HepG2 (cell line): ENCODE data around the gene PCSK6. TPM values are rescaled to one million over a fixed set of nuclear protein-coding genes. Genes with fewer than 3 reads are reported as not detected.

Experiments used
- ASH2L ChIP-seq: fragments of 300-600, 200-600 bp; sonication (generic); IDR thresholded peaks from 2 replicates; pipeline ENCODE4 v1.7.0; 2017; ENCODE audit warnings: low read depth, mild to moderate bottlenecking, moderate library complexity, mixed read lengths, low read length; ENCODE audit not compliant: insufficient read length
- ATM ChIP-seq: fragments of 450-650 bp; IDR thresholded peaks from 2 replicates; pipeline ENCODE4 v1.7.1; 2017; ENCODE audit warnings: mild to moderate bottlenecking, borderline replicate concordance
- BRD4 ChIP-seq: sonication (generic); formaldehyde crosslinking; IDR thresholded peaks from 2 replicates; pipeline ENCODE4 v1.4.0; 2020; ENCODE audit warnings: missing genetic modification reagents
- EEA1 ChIP-seq: sonication (generic); formaldehyde crosslinking; IDR thresholded peaks from 2 replicates; pipeline ENCODE4 v1.5.1; 2020; ENCODE audit warnings: mild to moderate bottlenecking, missing genetic modification reagents, borderline replicate concordance
- GFI1 ChIP-seq: sonication (generic); formaldehyde crosslinking; IDR thresholded peaks from 2 replicates; pipeline ENCODE4 v1.5.0; 2020; ENCODE audit warnings: missing genetic modification reagents, mild to moderate bottlenecking, borderline replicate concordance
- HNRNPK ChIP-seq: fragments of 200-400 bp; formaldehyde crosslinking; IDR thresholded peaks from 2 replicates; pipeline ENCODE4 v1.6.1; 2018; ENCODE audit warnings: low read length, low read depth, moderate library complexity, mild to moderate bottlenecking; ENCODE audit not compliant: poor library complexity, severe bottlenecking
- KMT2A ChIP-seq: sonication (generic); formaldehyde crosslinking; IDR thresholded peaks from 2 replicates; pipeline ENCODE4 v1.4.0; 2020; ENCODE audit warnings: missing genetic modification reagents
- NR2C2 ChIP-seq: sonication (generic); formaldehyde crosslinking; IDR thresholded peaks from 2 replicates; pipeline ENCODE4 v1.4.0; 2020; ENCODE audit warnings: missing genetic modification reagents, mild to moderate bottlenecking, moderate library complexity, borderline replicate concordance
- NR2F1 ChIP-seq, 2 experiments: fragments of 450-650 bp in 1 of 2; formaldehyde crosslinking in 1 of 2; IDR thresholded peaks; 2 replicates each; pipeline versions ENCODE4 v1.5.0 to v1.6.1; 2016 to 2020; ENCODE audit warnings: mild to moderate bottlenecking in 1 of 2, missing compliant biosample characterization in 1 of 2, missing genetic modification reagents in 1 of 2, moderate library complexity in 1 of 2
- POLR2AphosphoS2 ChIP-seq: IDR thresholded peaks from 2 replicates; pipeline ENCODE4 v1.6.1; 2011; ENCODE audit warnings: low read depth, low read length, improper control_type of control experiment
- RBFOX2 ChIP-seq: fragments of 200-400 bp; formaldehyde crosslinking; IDR thresholded peaks from 2 replicates; pipeline ENCODE4 v1.6.1; 2017; ENCODE audit warnings: low read depth, mild to moderate bottlenecking, low read length
- THAP9 ChIP-seq: sonication (generic); formaldehyde crosslinking; IDR thresholded peaks from 2 replicates; pipeline ENCODE4; 2020; ENCODE audit warnings: missing genetic modification reagents, mild to moderate bottlenecking, borderline replicate concordance
- ZKSCAN8 ChIP-seq: IDR thresholded peaks from 2 replicates; pipeline ENCODE4 v1.6.1; 2016; ENCODE audit warnings: borderline replicate concordance, missing genetic modification reagents, missing compliant biosample characterization
- ZNF180 ChIP-seq: sonication (generic); formaldehyde crosslinking; IDR thresholded peaks from 2 replicates; pipeline ENCODE4 v1.4.0; 2020; ENCODE audit warnings: low read depth, missing genetic modification reagents, borderline replicate concordance
- ZNF317 ChIP-seq: sonication (generic); formaldehyde crosslinking; IDR thresholded peaks from 2 replicates; pipeline ENCODE4 v1.5.0; 2020; ENCODE audit warnings: mild to moderate bottlenecking, missing genetic modification reagents
- ZNF318 ChIP-seq: sonication (generic); formaldehyde crosslinking; IDR thresholded peaks from 2 replicates; pipeline ENCODE4 v1.4.0; 2020; ENCODE audit warnings: mild to moderate bottlenecking, missing genetic modification reagents
- ZNF839 ChIP-seq: sonication (generic); formaldehyde crosslinking; IDR thresholded peaks from 2 replicates; pipeline ENCODE4 v1.4.0; 2020; ENCODE audit warnings: missing genetic modification reagents, mild to moderate bottlenecking, borderline replicate concordance
- polyA plus RNA-seq, 8 experiments: library from polyadenylated mRNA; depleted of rRNA in 3 of 8; stranded (reverse) in 7 of 8; unstranded in 1 of 8; fragments of >200 nt; fragmentation: Illumina TruSeq in 4 of 8; extraction: Trizol in 4 of 8; gene quantifications; 2 replicates each; pipeline versions ENCODE4 v1.2.1 to v1.2.3, GENCODE V29; 2011 to 2016; ENCODE audit warnings: low read depth in 4 of 8, missing spikeins in 1 of 8, mixed read lengths in 1 of 8; ENCODE audit not compliant: insufficient read depth in 1 of 8
- total RNA-seq, 5 experiments: library from RNA; depleted of rRNA; stranded (reverse); fragments of >200 nt; fragmentation: Illumina TruSeq; extraction: Trizol; gene quantifications; 2 replicates each; pipeline ENCODE4 v1.2.3, GENCODE V29; 2016; ENCODE audit warnings: low read depth in 1 of 5
- TF ChIP-seq, protein P1 (sequence below): sonication (generic); formaldehyde crosslinking; IDR thresholded peaks from 2 replicates; pipeline ENCODE4 v1.4.0; 2020; ENCODE audit warnings: low read depth, mild to moderate bottlenecking, missing genetic modification reagents

Gene PCSK6
- total and polyA plus RNA-seq, 2 of the 13 experiments (the other 11 are each of a cell fraction or from before 2014, with no cell fraction given), result 56.5 to 155 TPM

DNA sequence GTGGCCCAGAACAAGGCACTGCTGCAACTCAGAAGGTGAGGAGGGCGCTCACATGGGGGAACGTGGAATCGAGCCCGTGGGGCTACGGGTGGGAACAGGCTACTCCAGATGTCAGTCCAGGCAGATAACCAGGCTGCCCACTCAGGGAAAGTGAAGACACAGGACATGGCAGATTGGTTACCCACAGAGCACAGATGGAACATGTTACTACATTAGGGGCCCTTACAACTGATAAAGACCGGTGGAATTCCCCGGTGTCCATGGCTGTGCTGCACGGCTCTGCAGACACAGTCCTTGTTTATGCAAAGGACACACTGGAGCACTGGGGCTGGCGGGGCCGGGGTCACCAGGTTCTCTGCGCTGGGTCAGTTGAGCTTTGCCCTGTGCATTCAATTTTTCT lies 36.9 kb downstream of the PCSK6 start (continued):
- TF ChIP-seq THAP9 (CRISPR knock-in tag) (no peak), BRD4 (CRISPR knock-in tag) (no peak), ZKSCAN8 (CRISPR knock-in tag) (no peak), NR2C2 (CRISPR knock-in tag) (no peak), RBFOX2 (no peak), ZNF180 (no peak), HNRNPK (no peak), ZNF839 (CRISPR knock-in tag) (no peak), ASH2L (peak; percentile 8), EEA1 (CRISPR knock-in tag) (no peak), POLR2AphosphoS2 (no peak), GFI1 (CRISPR knock-in tag) (no peak), NR2F1 (CRISPR knock-in tag; IDR thresholded peaks at IDR 0.05) (0 out of 4 replicates have a peak, but pooled peaks of 1 of the 2 experiments have one; percentile 41), ZNF317 (CRISPR knock-in tag) (no peak), KMT2A (CRISPR knock-in tag) (no peak), ZNF318 (CRISPR knock-in tag) (0 out of 2 replicates have a peak, but pooled peaks have one; percentile 49), ATM (no peak)
- TF ChIP-seq, protein P1, sequence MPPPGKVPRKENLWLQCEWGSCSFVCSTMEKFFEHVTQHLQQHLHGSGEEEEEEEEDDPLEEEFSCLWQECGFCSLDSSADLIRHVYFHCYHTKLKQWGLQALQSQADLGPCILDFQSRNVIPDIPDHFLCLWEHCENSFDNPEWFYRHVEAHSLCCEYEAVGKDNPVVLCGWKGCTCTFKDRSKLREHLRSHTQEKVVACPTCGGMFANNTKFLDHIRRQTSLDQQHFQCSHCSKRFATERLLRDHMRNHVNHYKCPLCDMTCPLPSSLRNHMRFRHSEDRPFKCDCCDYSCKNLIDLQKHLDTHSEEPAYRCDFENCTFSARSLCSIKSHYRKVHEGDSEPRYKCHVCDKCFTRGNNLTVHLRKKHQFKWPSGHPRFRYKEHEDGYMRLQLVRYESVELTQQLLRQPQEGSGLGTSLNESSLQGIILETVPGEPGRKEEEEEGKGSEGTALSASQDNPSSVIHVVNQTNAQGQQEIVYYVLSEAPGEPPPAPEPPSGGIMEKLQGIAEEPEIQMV, result no peak
